Measurements from ENCODE around the gene NUTM2A.
"Not testable (repeated sequence)": the region's sequence is repeated elsewhere in the genome, so short reads cannot be mapped to it uniquely, and the experiment has no call there.

NUTM2A gene

GRCh38 chr10:87225148-87225547, at the start of gene NUTM2A:
TSS of gene NUTM2A (plus strand) at chr10:87225448. CDS start at chr10:87225831, 383 bp downstream.
- not testable (repeated sequence) for DNase-seq (ENCODE audit: low read depth, low spot score)

GRCh38 chr10:87177587-87177986, 47.7 kb upstream of the NUTM2A start:
- DNase-seq (ENCODE audit: low read depth, low spot score); H3K27ac ChIP-seq: not testable (repeated sequence)

More at GRCh38 chr10:87225148-87225547, at the start of gene NUTM2A:
- not testable (repeated sequence) for H3K27ac ChIP-seq

- H3K27ac ChIP-seq; DNase-seq (ENCODE audit: low read depth, low spot score): not testable (repeated sequence)
These were observed 40.8 kb upstream of the NUTM2A start for GRCh38 chr10:87184421-87184820.

- not testable (repeated sequence) for H3K27ac ChIP-seq; DNase-seq (ENCODE audit: low read depth, low spot score)
These were observed 39.2 kb upstream of the NUTM2A start for GRCh38 chr10:87186016-87186415.

- not testable (repeated sequence) for H3K27ac ChIP-seq; DNase-seq (ENCODE audit: low read depth, low spot score)
These were observed 37.7 kb upstream of the NUTM2A start for GRCh38 chr10:87187573-87187972.

GRCh38 chr10:87191841-87192240, 33.4 kb upstream of the NUTM2A start:
- DNase-seq (ENCODE audit: low read depth, low spot score); H3K27ac ChIP-seq: not testable (repeated sequence)

GRCh38 chr10:87200924-87201323, 24.3 kb upstream of the NUTM2A start:
- peak overlapping the region; percentile 25 for H3K27ac ChIP-seq
- DNase-seq (ENCODE audit: low read depth, low spot score), result peak; percentile 36

- DNase-seq (ENCODE audit: low read depth, low spot score); H3K27ac ChIP-seq: not testable (repeated sequence)
These were observed 20.4 kb upstream of the NUTM2A start for GRCh38 chr10:87204801-87205200.

- not testable (repeated sequence) for DNase-seq (ENCODE audit: low read depth, low spot score); H3K27ac ChIP-seq
These were observed 18.3 kb upstream of the NUTM2A start for GRCh38 chr10:87206922-87207321.

- DNase-seq (ENCODE audit: low read depth, low spot score); H3K27ac ChIP-seq: not testable (repeated sequence)
These were observed 14.9 kb upstream of the NUTM2A start for GRCh38 chr10:87210309-87210708.

GRCh38 chr10:87211848-87212247, 13.4 kb upstream of the NUTM2A start:
- not testable (repeated sequence) for DNase-seq (ENCODE audit: low read depth, low spot score); H3K27ac ChIP-seq

- H3K27ac ChIP-seq; DNase-seq (ENCODE audit: low read depth, low spot score): not testable (repeated sequence)
These were observed 12.0 kb upstream of the NUTM2A start for GRCh38 chr10:87213150-87213765.

- not testable (repeated sequence) for DNase-seq (ENCODE audit: low read depth, low spot score); H3K27ac ChIP-seq
These were observed 11.4 kb upstream of the NUTM2A start for GRCh38 chr10:87213806-87214205.

- H3K27ac ChIP-seq; DNase-seq (ENCODE audit: low read depth, low spot score): not testable (repeated sequence)
These were observed 9.1 kb upstream of the NUTM2A start for GRCh38 chr10:87216120-87216519.

- not testable (repeated sequence) for H3K27ac ChIP-seq; DNase-seq (ENCODE audit: low read depth, low spot score)
These were observed 5.9 kb upstream of the NUTM2A start for GRCh38 chr10:87219370-87219769.

- not testable (repeated sequence) for H3K27ac ChIP-seq; DNase-seq (ENCODE audit: low read depth, low spot score)
These were observed 2.5 kb upstream of the NUTM2A start for GRCh38 chr10:87222789-87223188.

- H3K27ac ChIP-seq; DNase-seq (ENCODE audit: low read depth, low spot score): not testable (repeated sequence)
These were observed 3.0 kb downstream of the NUTM2A start for GRCh38 chr10:87228247-87228646.

GRCh38 chr10:87229211-87229610, 4.0 kb downstream of the NUTM2A start:
- not testable (repeated sequence) for DNase-seq (ENCODE audit: low read depth, low spot score); H3K27ac ChIP-seq

GRCh38 chr10:87234854-87235253, 9.6 kb downstream of the NUTM2A start:
- not testable (repeated sequence) for DNase-seq (ENCODE audit: low read depth, low spot score); H3K27ac ChIP-seq

- not testable (repeated sequence) for H3K27ac ChIP-seq; DNase-seq (ENCODE audit: low read depth, low spot score)
These were observed 12.0 kb downstream of the NUTM2A start for GRCh38 chr10:87237244-87237643.

GRCh38 chr10:87239346-87239808, 14.1 kb downstream of the NUTM2A start:
- not testable (repeated sequence) for DNase-seq (ENCODE audit: low read depth, low spot score)

GRCh38 chr10:87242192-87242591, 16.9 kb downstream of the NUTM2A start:
- H3K27ac ChIP-seq; DNase-seq (ENCODE audit: low read depth, low spot score): not testable (repeated sequence)

More at GRCh38 chr10:87239346-87239808, 14.1 kb downstream of the NUTM2A start:
- not testable (repeated sequence) for H3K27ac ChIP-seq

Measured in epithelial cell of prostate (primary cell).